SKM-1 treated with dmso at 0.1 percent for 144 hours (cell line): ENCODE measurements around the gene DNAH17.
"Not testable (repeated sequence)": the region's sequence is repeated elsewhere in the genome, so short reads cannot be mapped to it uniquely, and the experiment has no call there.

Experiments used
- DNase-seq: peaks from one replicate; lab custom pipeline; 2025; ENCODE audit not compliant: unreplicated experiment; lab: John Stamatoyannopoulos, UW

Gene DNAH17

GRCh38 chr17:78484271-78485246 lies 92.6 kb downstream of the DNAH17 start:
- DNase-seq = peak; percentile 58

- no peak for DNase-seq
Measured at GRCh38 chr17:78479369-78479768, 97.8 kb downstream of the DNAH17 start.

GRCh38 chr17:78478757-78479297 lies 98.4 kb downstream of the DNAH17 start:
- no peak for DNase-seq

- no peak for DNase-seq
Measured at GRCh38 chr17:78477913-78478756, 99.1 kb downstream of the DNAH17 start.

- DNase-seq = no peak
Measured at GRCh38 chr17:78476973-78477372, 100.2 kb downstream of the DNAH17 start.

- DNase-seq = no peak
Measured at GRCh38 chr17:78476149-78476548, 101.0 kb downstream of the DNAH17 start.

GRCh38 chr17:78475211-78475610 lies 102.0 kb downstream of the DNAH17 start:
- no peak for DNase-seq

- no peak for DNase-seq
Measured at GRCh38 chr17:78474614-78475146, 102.5 kb downstream of the DNAH17 start.

- DNase-seq = no peak
Measured at GRCh38 chr17:78473951-78474613, 103.1 kb downstream of the DNAH17 start.

- DNase-seq = no peak
Measured at GRCh38 chr17:78472035-78472905, 104.9 kb downstream of the DNAH17 start.

GRCh38 chr17:78471635-78472034 lies 105.6 kb downstream of the DNAH17 start:
- no peak for DNase-seq

GRCh38 chr17:78469443-78469842 lies 107.8 kb downstream of the DNAH17 start:
- DNase-seq = no peak

GRCh38 chr17:78468366-78468765 lies 108.8 kb downstream of the DNAH17 start:
- DNase-seq = no peak

- DNase-seq = no peak
Measured at GRCh38 chr17:78466786-78467715, 110.1 kb downstream of the DNAH17 start.

- not testable (repeated sequence) for DNase-seq
Measured at GRCh38 chr17:78466109-78466785, 110.9 kb downstream of the DNAH17 start.

GRCh38 chr17:78462148-78462547 lies 115.0 kb downstream of the DNAH17 start:
- DNase-seq = no peak

- DNase-seq = no peak
Measured at GRCh38 chr17:78461799-78462053, 115.5 kb downstream of the DNAH17 start.
